ENCODE measurements around the gene PIGB.
"Not testable (repeated sequence)": the region's sequence is repeated elsewhere in the genome, so short reads cannot be mapped to it uniquely, and the experiment has no call there.

The PIGB gene

GRCh38 chr15:55387027-55387426 lies 68.0 kb downstream of the PIGB start:
- FAIRE-seq = no peak

DNA sequence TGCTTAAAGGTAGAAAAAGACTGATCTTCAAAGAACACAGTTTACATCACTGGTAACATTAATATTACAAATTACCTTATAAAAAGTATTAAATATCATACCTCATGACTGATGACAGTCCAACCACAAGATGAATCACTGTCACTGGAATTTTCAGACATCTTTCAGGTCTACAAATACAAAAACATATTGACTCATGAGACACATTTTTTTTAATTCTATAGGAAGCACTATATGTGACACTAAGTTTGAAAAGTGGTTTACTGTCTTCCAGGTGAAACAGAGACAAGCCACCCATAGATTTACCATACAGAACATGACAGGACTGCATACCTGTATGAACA lies 70.2 kb downstream of the PIGB start:
- no peak for FAIRE-seq

DNA sequence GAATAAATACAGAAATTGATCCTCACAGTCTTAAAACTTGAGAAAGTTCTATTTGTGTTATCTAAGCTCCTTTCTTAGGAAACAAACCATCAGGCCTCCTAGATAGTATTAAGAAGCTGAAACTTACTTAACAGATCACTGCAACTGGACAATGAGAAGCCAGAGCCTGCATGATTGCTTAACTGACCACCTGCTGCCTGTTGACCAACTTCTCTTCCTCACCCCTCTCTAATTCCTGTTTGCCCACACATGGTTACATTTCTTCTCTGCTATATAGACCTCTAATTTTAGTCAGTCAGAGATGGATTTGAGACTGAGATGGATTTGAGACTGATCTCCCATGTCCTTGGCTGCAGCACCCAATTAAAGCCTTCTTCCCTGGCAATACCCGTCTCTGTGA lies 75.7 kb downstream of the PIGB start:
- no peak for FAIRE-seq

DNA sequence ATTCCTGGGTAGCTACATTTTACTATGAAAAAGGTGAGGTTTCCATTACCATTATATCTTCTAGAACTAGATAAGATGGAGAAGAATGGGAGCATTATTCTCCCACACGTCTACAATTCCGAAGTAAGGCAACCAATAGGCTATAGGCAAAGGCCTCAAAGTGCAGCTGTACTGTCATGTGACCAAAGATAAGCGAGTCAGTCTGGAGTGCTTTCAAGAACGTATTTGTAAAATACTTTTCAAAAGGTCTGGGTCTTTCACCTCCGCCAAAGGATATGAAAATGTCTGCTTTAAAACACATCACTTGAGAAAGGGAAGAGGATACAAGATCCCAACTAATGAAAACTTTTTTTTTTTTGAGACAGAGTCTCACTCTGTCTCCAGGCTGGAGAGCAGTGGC lies 79.2 kb downstream of the PIGB start:
- FAIRE-seq = no peak

DNA sequence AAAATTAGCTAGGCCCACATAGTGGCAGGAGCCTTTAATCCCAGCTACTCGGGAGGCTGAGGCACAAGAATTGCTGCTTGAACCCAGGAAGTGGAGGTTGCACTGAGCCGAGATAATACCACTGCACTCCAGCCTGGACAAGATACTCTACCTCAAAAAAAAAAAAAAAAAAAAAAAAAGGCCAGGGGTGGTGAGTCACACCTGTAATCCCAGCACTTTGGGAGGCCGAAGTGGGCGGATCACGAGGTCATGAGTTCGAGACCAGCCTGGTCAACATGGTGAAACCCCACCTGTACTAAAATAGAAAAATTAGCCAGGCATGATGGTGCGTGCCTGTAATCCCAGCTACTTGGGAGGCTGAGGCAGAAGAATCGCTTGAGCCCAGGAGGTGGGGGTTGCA lies 81.0 kb downstream of the PIGB start:
- FAIRE-seq = not testable (repeated sequence)

DNA sequence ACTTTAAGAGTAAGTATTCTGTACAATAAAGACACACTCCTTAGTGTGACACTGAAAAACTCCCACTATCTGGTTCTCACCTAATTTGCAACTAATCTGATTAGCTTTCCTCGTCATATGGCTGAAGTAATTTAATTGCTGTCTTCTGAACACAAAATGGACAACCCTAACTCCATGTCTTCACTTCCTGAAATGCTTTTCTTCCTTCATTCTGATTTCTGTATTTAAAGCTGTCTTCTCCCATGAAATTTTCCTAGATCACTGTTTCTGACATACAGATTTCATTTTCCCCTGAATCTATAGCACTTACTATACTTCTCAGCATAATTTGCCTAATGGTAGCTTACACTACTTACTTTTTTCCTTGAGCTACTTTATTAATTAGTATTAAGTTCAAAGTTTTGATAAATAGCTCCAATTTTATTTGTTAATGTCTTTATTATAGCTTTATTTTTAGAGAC lies 82.8 kb downstream of the PIGB start:
- FAIRE-seq = no peak

DNA sequence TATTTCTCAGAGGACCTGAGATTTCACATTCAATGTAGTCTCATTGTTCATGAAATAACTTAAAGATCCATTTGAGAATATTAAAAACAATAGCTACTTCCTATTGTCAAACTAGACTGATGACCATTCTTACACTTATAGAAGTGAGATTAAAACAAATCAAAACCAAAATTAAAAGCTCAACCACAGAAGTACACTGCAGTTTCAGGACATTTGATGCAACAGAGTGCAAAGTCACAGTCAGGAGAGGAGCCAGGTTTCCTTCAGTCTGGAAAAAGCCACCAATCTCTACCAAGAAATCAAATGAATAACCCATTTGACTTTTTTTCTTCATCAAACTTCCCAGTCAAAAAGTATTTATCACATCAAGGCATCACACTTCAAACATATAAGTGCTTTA lies 83.7 kb downstream of the PIGB start:
- no peak for FAIRE-seq

- FAIRE-seq = no peak
Observed at GRCh38 chr15:55403531-55403930, 84.5 kb downstream of the PIGB start.

Measured in G401.6 (cell line).